ENCODE data around the gene CCDC85A. TPM values are rescaled to one million over a fixed set of nuclear protein-coding genes. Genes with fewer than 3 reads are reported as not detected.

The CCDC85A gene
- total and polyA plus RNA-seq, 12 donors: 0.13 to 1.1 (median 0.65) TPM; not detected in 1

DNA sequence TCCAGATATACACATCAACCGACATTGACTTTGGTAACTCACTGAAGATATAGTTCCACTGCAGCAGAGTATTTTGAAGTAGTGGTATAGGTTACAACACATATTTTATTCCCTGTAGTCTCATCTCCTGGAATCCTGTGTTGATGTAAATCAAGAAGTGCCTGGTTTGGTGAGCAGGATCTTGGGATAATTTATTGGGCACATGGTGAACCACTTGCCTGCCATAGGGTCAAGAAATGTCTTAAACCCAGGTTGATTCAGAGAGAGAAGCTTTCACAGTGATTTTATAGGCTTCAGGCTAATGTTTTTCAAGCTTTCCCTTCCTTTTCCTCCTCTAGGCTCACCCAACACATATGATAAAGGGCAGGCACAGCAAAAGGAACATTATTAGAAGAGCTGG, 24.6 kb downstream of the CCDC85A start:
- Histone ChIP-seq H3K4me1 (replicated peaks in 1 of 2) (no peaks in the 10 kb centered on the region), H3K27me3 (no peaks in the 10 kb centered on the region), H3K4me3 (no peak overlapping the region), H3K27ac (no peak overlapping the region), H3K36me3 (replicated peaks in 1 of 2) (no peaks in the 10 kb centered on the region), H3K9me3 (replicated peaks in 1 of 3) (no peaks in the 10 kb centered on the region)
- no peak for DNase-seq
- no peak for TF ChIP-seq POLR2A (IDR thresholded peaks at IDR 0.05)
- no peak for TF ChIP-seq CTCF (IDR thresholded peaks at IDR 0.05)
- 82 to 91% (median 87%) methylated on average over 1 of the region's 1 CpG for WGBS, 4 donors
- intact Hi-C loops (cut with DNase I): no loop called here

DNA sequence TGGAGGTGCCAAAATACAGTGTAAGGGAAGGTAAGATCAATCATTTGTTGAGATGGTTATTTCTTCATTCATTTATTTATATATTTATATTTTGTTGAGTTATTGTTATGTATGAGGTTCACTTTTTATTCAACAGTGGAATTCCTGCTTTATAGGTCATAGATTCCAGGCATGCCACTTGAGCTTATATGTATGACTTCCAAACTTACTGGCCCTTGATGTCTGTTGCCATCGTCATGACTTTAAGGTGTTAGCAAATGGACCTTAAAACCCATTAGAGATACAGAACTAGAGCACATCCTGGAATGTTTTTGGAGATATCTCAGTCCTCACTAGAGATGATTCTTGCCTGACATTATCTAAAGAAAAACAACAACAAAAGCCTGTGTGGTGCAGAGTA, 25.9 kb downstream of the CCDC85A start:
- H3K36me3 ChIP-seq (replicated peaks in 1 of 2): no peaks in the 10 kb centered on the region
- intact Hi-C loops (cut with DNase I): no loop called here
- DNase-seq: no peak
- no peaks in the 10 kb centered on the region for H3K27me3 ChIP-seq
- 61 to 77% (median 74%) methylated on average over 1 of the region's 1 CpG for WGBS, 4 donors
- no peak overlapping the region for H3K4me3 ChIP-seq
- H3K4me1 ChIP-seq (replicated peaks in 1 of 2): no peaks in the 10 kb centered on the region
- no peaks in the 10 kb centered on the region for H3K9me3 ChIP-seq (replicated peaks in 1 of 3)
- no peak overlapping the region for H3K27ac ChIP-seq
- TF ChIP-seq CTCF (IDR thresholded peaks at IDR 0.05): no peak
- TF ChIP-seq POLR2A (IDR thresholded peaks at IDR 0.05): no peak

DNA sequence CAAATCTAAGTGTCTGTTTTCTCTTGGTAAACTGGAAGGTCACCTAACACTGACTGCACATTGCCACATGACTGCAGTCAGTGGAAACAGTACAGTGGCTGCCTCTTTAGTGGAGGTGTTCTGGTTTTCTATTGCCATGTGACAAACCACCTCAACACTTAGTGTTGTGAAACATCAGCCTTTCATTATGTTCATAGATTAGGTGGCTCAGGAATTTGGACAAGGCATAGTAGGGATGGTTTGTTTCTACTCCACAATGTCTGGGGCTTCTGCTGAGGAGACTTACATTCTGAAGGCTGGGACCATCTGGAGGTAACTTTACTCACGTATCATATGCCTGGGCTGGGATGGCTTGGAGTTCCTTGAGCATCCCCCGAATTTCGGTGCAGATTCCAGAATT, 26.5 kb downstream of the CCDC85A start:
- Histone ChIP-seq H3K36me3 (replicated peaks in 1 of 2) (no peaks in the 10 kb centered on the region), H3K9me3 (replicated peaks in 1 of 3) (no peaks in the 10 kb centered on the region), H3K4me3 (no peak overlapping the region), H3K4me1 (replicated peaks in 1 of 2) (no peaks in the 10 kb centered on the region), H3K27ac (no peak overlapping the region), H3K27me3 (no peaks in the 10 kb centered on the region)
- no peak for DNase-seq
- intact Hi-C loops (cut with DNase I): no loop called here
- 78 to 84% (median 81%) methylated on average over 3 of the region's 3 CpGs for WGBS, 4 donors
- no peak for TF ChIP-seq CTCF (IDR thresholded peaks at IDR 0.05)
- TF ChIP-seq POLR2A (IDR thresholded peaks at IDR 0.05): no peak

GRCh38 chr2:56211048-56211447, 27.3 kb downstream of the CCDC85A start:
- no peak for DNase-seq
- TF ChIP-seq CTCF (IDR thresholded peaks at IDR 0.05) (no peak), POLR2A (IDR thresholded peaks at IDR 0.05) (no peak)
- H3K4me3 ChIP-seq: no peak overlapping the region
- H3K9me3 ChIP-seq (replicated peaks in 1 of 3): no peaks in the 10 kb centered on the region
- intact Hi-C loops (cut with DNase I): no loop called here
- no peaks in the 10 kb centered on the region for H3K27me3 ChIP-seq
- H3K27ac ChIP-seq: no peak overlapping the region
- H3K4me1 ChIP-seq (replicated peaks in 1 of 2): no peaks in the 10 kb centered on the region
- no peaks in the 10 kb centered on the region for H3K36me3 ChIP-seq (replicated peaks in 1 of 2)
